ENCODE measurements around the gene ZNF805. TPM values are rescaled to one million over a fixed set of nuclear protein-coding genes. Genes with fewer than 3 reads are reported as not detected.

Gene ZNF805
- total RNA-seq, 3 donors from 2014 or later: 17.0 to 29.9 (median 19.8) TPM

- DNase-seq (ENCODE audit: low spot score in 2 of 2): peak in 1 of 2 donors; percentile 78
- Histone ChIP-seq H3K36me3 (no peaks in the 10 kb centered on the region), H3K9me3 (peaks cover 0 to 21% of the 10 kb centered on the region in 2 donors)
Measured at GRCh38 chr19:57302020-57302465, 61.6 kb downstream of the ZNF805 start.

GRCh38 chr19:57302727-57303401 is 62.4 kb downstream of the ZNF805 start:
- TF ChIP-seq POLR2A (IDR thresholded peaks at IDR 0.05) (no peak), CTCF (IDR thresholded peaks at IDR 0.05) (no peak), POLR2AphosphoS5 (IDR thresholded peaks at IDR 0.05) (no peak)
- intact Hi-C loops (cut with DNase I; ENCODE audit: low total_unique reads): no loop called here
- peaks cover 0 to 21% of the 10 kb centered on the region in 2 donors for H3K9me3 ChIP-seq

More at GRCh38 chr19:57302020-57302465, 61.6 kb downstream of the ZNF805 start:
- H3K27me3 ChIP-seq: no peaks in the 10 kb centered on the region
- intact Hi-C loops (cut with DNase I; ENCODE audit: low total_unique reads): no loop called here
- no peak overlapping the region for H3K4me3 ChIP-seq
- no peaks in the 10 kb centered on the region for H3K4me1 ChIP-seq
- peak overlapping the region; percentile 30 to 61 for H3K27ac ChIP-seq
- TF ChIP-seq POLR2A (IDR thresholded peaks at IDR 0.05) (no peak), CTCF (IDR thresholded peaks at IDR 0.05) (peak in 1 of 3 donors; percentile 9), POLR2AphosphoS5 (IDR thresholded peaks at IDR 0.05) (peak in 1 of 3 donors; percentile 29)

More at GRCh38 chr19:57302727-57303401, 62.4 kb downstream of the ZNF805 start:
- no peaks in the 10 kb centered on the region for H3K4me1 ChIP-seq
- no peaks in the 10 kb centered on the region for H3K27me3 ChIP-seq
- H3K36me3 ChIP-seq: no peaks in the 10 kb centered on the region
- peak overlapping the region; percentile 30 to 61 for H3K27ac ChIP-seq
- no peak for DNase-seq (ENCODE audit: low spot score in 2 of 2)
- no peak overlapping the region for H3K4me3 ChIP-seq

Other genes with a start within 250 kb of the ZNF805 start
- gene USP29, start 120.6 kb upstream of the ZNF805 start, total RNA-seq: not detected
- gene ZIM3, start 95.4 kb upstream of the ZNF805 start, total RNA-seq: not detected
- not detected for gene DUXA, start 73.1 kb upstream of the ZNF805 start, total RNA-seq
- gene ZNF264, start 49.1 kb upstream of the ZNF805 start, total RNA-seq: 10 to 100 TPM; 29.2 to 66.2 (median 47.4) TPM
- gene AURKC, start 9.6 kb upstream of the ZNF805 start, total RNA-seq: 1 to 10 TPM in 2 of 3 donors, under 1 TPM in 1; 0.64 to 3.4 (median 1.3) TPM
- gene ZNF460, start 39.9 kb downstream of the ZNF805 start, total RNA-seq: 100 to 1,000 TPM in 1 of 3 donors, 10 to 100 TPM in 2; 70.2 to 123 (median 88.5) TPM
- gene ZNF543, start 79.8 kb downstream of the ZNF805 start, total RNA-seq: 10 to 100 TPM in 1 of 3 donors, 1 to 10 TPM in 2; 6.7 to 14.8 (median 8.5) TPM
- gene ZNF304, start 110.6 kb downstream of the ZNF805 start, total RNA-seq: 10 to 100 TPM in 1 of 3 donors, 1 to 10 TPM in 2; 7.5 to 13.6 (median 8.2) TPM
- 10 to 100 TPM; 16.7 to 23.2 (median 20.2) TPM for gene TRAPPC2B, start 122.9 kb downstream of the ZNF805 start, total RNA-seq
- 1 to 10 TPM; 1.6 to 3.8 (median 2.4) TPM for gene ZNF547, start 122.9 kb downstream of the ZNF805 start, total RNA-seq
- 10 to 100 TPM; 23.6 to 34.5 (median 31.8) TPM for gene ZNF548, start 149.2 kb downstream of the ZNF805 start, total RNA-seq
- 10 to 100 TPM; 10.5 to 22.0 (median 11.2) TPM for gene ZNF17, start 170.5 kb downstream of the ZNF805 start, total RNA-seq
- gene ZNF749, start 194.7 kb downstream of the ZNF805 start, total RNA-seq: 10 to 100 TPM in 1 of 3 donors, 1 to 10 TPM in 2; 3.4 to 11.1 (median 8.5) TPM
- 1 to 10 TPM in 2 of 3 donors, under 1 TPM in 1; 0.96 to 2.5 (median 2.0) TPM for gene VN1R1, start 216.5 kb downstream of the ZNF805 start, total RNA-seq
- gene ZNF772, start 236.9 kb downstream of the ZNF805 start, total RNA-seq: 10 to 100 TPM in 2 of 3 donors, 1 to 10 TPM in 1; 8.5 to 26.9 (median 19.7) TPM
- 10 to 100 TPM; 10.2 to 13.0 (median 12.5) TPM for gene ZNF419, start 247.1 kb downstream of the ZNF805 start, total RNA-seq